Right atrium auricular region (tissue), 2 donors: Measurements from ENCODE around the gene CADM1. TPM values are rescaled to one million over a fixed set of nuclear protein-coding genes. Genes with fewer than 3 reads are reported as not detected.
A peak's percentile ranks its signal among the peaks of the same experiment; 100 is the strongest.

Experiments
- DNase-seq: peaks from one replicate; pipeline ENCODE4 v3.0.0-alpha.2; 2019; ENCODE audit warnings: low spot score
- H3K27ac ChIP-seq, 2 donors: fragments of 200-600 bp; sonication (generic); 1 replicate in 1 of 2; 2 replicates in 1 of 2; pipeline ENCODE4 v1.5.1; 2016 to 2019
- H3K27me3 ChIP-seq, 2 donors: fragments of 200-600 bp; sonication (generic); one replicate each; pipeline versions ENCODE4 v1.5.1 to v1.6.0; 2017 to 2019
- H3K36me3 ChIP-seq: fragments of 200-600 bp; sonication (generic); one replicate; pipeline ENCODE4 v1.5.1; 2016
- H3K4me1 ChIP-seq, 2 donors: fragments of 200-600 bp; sonication (generic); one replicate each; pipeline versions ENCODE4 v1.5.1 to v1.6.0; 2017 to 2019
- H3K4me3 ChIP-seq, 2 donors: fragments of 200-600 bp; sonication (generic); 1 replicate in 1 of 2; 2 replicates in 1 of 2; pipeline ENCODE4 v1.5.1; 2017 to 2019; ENCODE audit warnings: mild to moderate bottlenecking in 1 of 2, moderate library complexity in 1 of 2
- H3K9me3 ChIP-seq, 2 donors: fragments of 200-600 bp; sonication (generic); one replicate each; pipeline ENCODE4 v1.5.1; 2019
- total RNA-seq, 2 donors: library from RNA; depleted of rRNA; stranded (reverse); fragments of >200 nt; gene quantifications; one replicate each; pipeline ENCODE4 v1.1.0, GENCODE V29; 2016
- TF ChIP-seq, protein P1 (sequence below), 2 donors: fragments of 200-600 bp; sonication (generic); IDR thresholded peaks; one replicate each; pipeline ENCODE4 v1.5.1; 2019; ENCODE audit warnings: antibody characterized with exemption in 2 of 2

The CADM1 gene
- total RNA-seq, 2 donors from 2014 or later: 19.8 to 33.9 TPM

DNA sequence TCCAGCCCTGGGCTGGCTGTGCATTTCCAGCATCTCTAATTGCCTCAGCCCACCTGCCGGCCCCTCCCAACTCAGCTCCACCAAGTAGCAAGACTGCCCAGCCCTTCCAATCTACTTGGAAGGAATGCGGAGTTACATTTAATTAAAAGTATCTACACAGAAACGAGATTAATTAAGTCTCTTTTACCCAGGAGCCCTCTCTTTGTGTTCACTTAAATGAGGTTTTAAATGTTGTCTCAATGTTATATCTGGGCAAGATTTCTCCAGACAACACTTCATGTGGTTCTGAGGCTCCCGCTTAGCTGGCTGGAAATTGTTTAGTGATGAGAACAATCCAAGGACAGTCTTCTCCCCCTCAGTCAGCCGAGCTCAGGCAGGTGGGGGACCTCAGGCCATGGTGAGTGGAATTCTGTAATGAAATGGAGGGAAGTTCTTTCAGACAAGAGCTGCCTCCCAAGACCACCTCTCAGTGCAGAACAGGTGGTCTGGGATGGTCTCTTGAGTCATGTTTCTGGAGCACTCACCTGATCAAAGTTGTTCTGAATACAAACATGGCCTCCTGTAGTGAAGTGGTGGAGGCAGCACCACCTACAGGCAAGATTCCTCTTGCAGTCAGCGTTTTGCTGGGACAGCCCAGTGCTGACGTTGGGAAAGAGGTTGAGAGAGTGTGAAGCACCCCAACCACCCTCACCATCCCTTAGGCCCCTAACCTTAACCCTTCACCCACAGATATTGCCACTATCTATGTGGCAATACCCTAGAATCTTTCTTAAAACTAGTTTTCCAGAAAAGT lies 371.6 kb downstream of the CADM1 start:
- Histone ChIP-seq H3K27me3 (no peaks in the 10 kb centered on the region), H3K27ac (no peak overlapping the region), H3K36me3 (no peaks in the 10 kb centered on the region), H3K4me3 (no peak overlapping the region), H3K4me1 (no peaks in the 10 kb centered on the region), H3K9me3 (no peaks in the 10 kb centered on the region)
- DNase-seq: no peak
- TF ChIP-seq, protein P1, sequence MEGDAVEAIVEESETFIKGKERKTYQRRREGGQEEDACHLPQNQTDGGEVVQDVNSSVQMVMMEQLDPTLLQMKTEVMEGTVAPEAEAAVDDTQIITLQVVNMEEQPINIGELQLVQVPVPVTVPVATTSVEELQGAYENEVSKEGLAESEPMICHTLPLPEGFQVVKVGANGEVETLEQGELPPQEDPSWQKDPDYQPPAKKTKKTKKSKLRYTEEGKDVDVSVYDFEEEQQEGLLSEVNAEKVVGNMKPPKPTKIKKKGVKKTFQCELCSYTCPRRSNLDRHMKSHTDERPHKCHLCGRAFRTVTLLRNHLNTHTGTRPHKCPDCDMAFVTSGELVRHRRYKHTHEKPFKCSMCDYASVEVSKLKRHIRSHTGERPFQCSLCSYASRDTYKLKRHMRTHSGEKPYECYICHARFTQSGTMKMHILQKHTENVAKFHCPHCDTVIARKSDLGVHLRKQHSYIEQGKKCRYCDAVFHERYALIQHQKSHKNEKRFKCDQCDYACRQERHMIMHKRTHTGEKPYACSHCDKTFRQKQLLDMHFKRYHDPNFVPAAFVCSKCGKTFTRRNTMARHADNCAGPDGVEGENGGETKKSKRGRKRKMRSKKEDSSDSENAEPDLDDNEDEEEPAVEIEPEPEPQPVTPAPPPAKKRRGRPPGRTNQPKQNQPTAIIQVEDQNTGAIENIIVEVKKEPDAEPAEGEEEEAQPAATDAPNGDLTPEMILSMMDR (IDR thresholded peaks at IDR 0.05): peak in 1 of 2 donors; percentile 24

DNA sequence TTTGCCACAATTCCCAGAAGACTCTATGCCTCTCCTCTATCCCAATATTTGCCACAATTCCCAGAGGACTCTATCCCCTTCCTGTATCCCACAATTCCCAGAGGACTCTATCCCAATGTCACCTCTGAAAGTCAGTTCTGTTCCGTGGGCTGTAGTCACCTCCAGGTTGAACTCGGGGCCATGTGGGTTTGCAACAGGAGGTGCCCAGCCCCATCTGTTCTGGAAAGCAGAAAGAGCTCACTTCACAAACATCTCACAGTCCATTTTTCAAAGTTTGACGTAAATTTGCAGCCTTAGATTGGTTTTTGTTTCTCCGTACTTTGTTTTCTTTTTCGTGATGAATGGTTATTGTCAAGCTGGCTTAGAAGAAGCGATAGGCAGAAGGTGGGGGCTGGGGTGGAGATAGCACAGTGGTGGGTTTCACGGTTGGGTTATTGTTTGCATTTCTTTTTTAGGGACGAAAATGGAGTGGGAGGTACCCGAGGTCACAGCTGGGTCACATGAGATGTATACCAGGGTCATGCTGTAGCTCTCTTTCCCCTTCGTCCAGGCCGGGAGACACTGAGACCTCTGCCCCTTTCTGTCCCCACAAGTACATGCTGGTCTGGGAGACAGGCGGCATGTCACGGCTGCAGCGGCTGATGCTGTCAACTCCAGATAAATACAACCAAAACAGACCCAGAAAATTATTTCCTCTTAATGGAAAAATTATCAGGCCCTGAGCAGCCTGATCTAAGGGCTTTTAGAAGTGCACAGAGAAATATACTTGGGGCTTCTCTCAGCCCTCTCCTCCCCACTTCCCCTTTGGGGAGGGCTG lies 374.5 kb downstream of the CADM1 start:
- TF ChIP-seq, protein P1 (IDR thresholded peaks at IDR 0.05): no peak
- no peak overlapping the region for H3K4me3 ChIP-seq
- no peaks in the 10 kb centered on the region for H3K36me3 ChIP-seq
- no peaks in the 10 kb centered on the region for H3K9me3 ChIP-seq
- H3K27ac ChIP-seq: no peak overlapping the region
- H3K4me1 ChIP-seq: no peaks in the 10 kb centered on the region
- no peaks in the 10 kb centered on the region for H3K27me3 ChIP-seq
- no peak for DNase-seq

- no peaks in the 10 kb centered on the region for H3K27me3 ChIP-seq
- no peak overlapping the region for H3K27ac ChIP-seq
- TF ChIP-seq, protein P1 (IDR thresholded peaks at IDR 0.05): no peak
- no peak for DNase-seq
- H3K4me1 ChIP-seq: no peaks in the 10 kb centered on the region
- no peaks in the 10 kb centered on the region for H3K36me3 ChIP-seq
- no peak overlapping the region for H3K4me3 ChIP-seq
- H3K9me3 ChIP-seq: no peaks in the 10 kb centered on the region
These were observed 376.0 kb downstream of the CADM1 start for GRCh38 chr11:115128226-115128625.

DNA sequence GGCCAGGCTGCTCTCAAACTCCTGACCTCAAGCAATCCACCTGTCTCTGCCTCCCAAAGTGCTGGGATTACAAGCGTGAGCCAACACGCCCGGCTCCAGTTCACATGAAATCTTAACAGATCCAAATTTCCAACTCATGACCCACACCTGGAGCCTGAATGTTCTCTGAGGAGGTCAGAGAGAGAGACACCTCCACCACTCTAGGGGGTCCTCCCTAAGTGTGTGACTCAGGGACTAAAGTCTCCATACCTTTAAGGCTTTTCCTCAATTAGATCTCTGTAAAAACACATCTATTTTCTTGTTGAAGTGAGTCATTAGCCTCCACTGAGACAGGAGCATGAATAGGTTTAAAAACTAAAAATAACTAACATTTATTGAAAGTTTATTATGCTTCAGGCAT lies 376.4 kb downstream of the CADM1 start:
- no peaks in the 10 kb centered on the region for H3K4me1 ChIP-seq
- TF ChIP-seq, protein P1 (IDR thresholded peaks at IDR 0.05): no peak

DNA sequence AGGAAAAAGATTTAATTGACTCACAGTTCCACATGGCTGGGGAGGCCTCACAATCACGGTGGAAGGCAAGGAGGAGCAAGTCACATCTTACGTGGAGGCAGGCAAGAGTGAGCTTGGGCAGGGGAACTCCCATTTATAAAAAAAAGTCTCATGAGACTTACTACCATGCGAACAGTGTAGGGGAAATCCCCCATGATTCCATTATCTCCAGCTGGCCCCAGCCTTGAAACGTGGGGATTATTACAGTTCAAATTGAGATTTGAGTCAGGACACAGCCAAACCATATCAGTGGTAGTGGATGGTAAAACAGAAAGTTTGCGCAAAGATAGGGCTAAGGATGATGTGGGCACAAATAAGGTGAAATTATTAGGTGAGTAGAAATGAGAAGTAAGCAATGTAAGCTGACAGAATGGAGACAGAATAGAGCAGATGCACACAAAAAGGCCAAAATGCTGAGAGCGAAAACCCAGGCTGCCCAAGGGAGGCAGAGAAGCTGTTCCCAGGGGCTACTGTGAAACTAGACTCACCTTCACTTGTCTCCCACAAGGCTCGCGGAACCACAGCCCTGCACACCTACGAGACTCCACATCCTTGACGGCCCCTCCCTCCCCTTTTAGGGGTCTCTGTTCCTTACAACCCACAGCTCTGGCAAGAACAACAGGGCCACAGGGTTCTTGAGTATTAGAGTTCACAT lies 377.6 kb downstream of the CADM1 start:
- Histone ChIP-seq H3K4me1 (no peaks in the 10 kb centered on the region), H3K27ac (no peak overlapping the region), H3K36me3 (no peaks in the 10 kb centered on the region), H3K4me3 (no peak overlapping the region), H3K9me3 (no peaks in the 10 kb centered on the region), H3K27me3 (no peaks in the 10 kb centered on the region)
- TF ChIP-seq, protein P1 (IDR thresholded peaks at IDR 0.05): no peak
- no peak for DNase-seq

More for the DNA sequence above, 376.4 kb downstream of the CADM1 start:
- Histone ChIP-seq H3K27me3 (no peaks in the 10 kb centered on the region), H3K27ac (no peak overlapping the region), H3K4me3 (no peak overlapping the region), H3K36me3 (no peaks in the 10 kb centered on the region), H3K9me3 (no peaks in the 10 kb centered on the region)
- no peak for DNase-seq
